Uterus (tissue), 2 donors: ENCODE measurements around the gene ANKFN1.

Experiments used
- POLR2A ChIP-seq, 2 donors: fragments of 450-650 bp; IDR thresholded peaks; one replicate each; pipeline ENCODE4 v1.6.1; 2016; ENCODE audit warnings: antibody characterized with exemption in 2 of 2, mild to moderate bottlenecking in 1 of 2, moderate library complexity in 1 of 2
- TF ChIP-seq, protein P1 (sequence below), 4 experiments: fragments of 200-600 bp in 2 of 4; fragments of 450-650 bp in 2 of 4; sonication (generic) in 2 of 4; IDR thresholded peaks; one replicate each; pipeline ENCODE4 v1.5.1; 2016 to 2019; ENCODE audit warnings: antibody characterized with exemption in 4 of 4, mild to moderate bottlenecking in 2 of 4, moderate library complexity in 1 of 4

DNA sequence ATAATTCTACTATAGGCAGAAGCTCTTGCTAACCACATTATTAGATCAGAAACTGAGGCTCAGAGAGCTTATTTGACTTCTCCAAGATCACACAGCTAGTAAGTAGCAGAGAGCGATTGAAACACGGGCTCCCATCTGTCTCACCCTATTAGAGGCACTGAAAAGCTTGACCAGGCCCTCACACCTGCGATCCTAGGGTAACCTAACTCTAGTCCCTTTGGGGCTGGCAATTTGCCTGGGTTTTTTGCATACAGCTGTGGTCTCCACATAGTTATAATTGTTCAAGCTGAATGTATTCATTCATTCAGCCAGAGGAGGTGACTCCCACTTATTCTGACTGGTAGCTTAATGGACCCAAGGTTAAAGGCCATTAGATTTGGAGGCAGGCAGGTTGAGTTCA, 121.2 kb downstream of the ANKFN1 start:
- TF ChIP-seq POLR2A (IDR thresholded peaks at IDR 0.05) = no peak
- TF ChIP-seq, protein P1, sequence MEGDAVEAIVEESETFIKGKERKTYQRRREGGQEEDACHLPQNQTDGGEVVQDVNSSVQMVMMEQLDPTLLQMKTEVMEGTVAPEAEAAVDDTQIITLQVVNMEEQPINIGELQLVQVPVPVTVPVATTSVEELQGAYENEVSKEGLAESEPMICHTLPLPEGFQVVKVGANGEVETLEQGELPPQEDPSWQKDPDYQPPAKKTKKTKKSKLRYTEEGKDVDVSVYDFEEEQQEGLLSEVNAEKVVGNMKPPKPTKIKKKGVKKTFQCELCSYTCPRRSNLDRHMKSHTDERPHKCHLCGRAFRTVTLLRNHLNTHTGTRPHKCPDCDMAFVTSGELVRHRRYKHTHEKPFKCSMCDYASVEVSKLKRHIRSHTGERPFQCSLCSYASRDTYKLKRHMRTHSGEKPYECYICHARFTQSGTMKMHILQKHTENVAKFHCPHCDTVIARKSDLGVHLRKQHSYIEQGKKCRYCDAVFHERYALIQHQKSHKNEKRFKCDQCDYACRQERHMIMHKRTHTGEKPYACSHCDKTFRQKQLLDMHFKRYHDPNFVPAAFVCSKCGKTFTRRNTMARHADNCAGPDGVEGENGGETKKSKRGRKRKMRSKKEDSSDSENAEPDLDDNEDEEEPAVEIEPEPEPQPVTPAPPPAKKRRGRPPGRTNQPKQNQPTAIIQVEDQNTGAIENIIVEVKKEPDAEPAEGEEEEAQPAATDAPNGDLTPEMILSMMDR (IDR thresholded peaks at IDR 0.05) = no peak
